Activated naive CD4-positive, alpha-beta T cell treated with anti-CD3 and anti-CD28 coated beads for 36 hours (primary cell): Measurements from ENCODE around the gene CATSPER4. TPM values are rescaled to one million over a fixed set of nuclear protein-coding genes. Genes with fewer than 3 reads are reported as not detected.

Experiments
- CTCF ChIA-PET: fragments of 350-600 bp; sonication (Branson Sonifier 250); formaldehyde crosslinking; loops from one replicate; lab custom pipeline; 2021; ENCODE audit warnings: antibody characterized with exemption; lab: Charles Lee
- DNase-seq: peaks from one replicate; pipeline ENCODE4 v3.0.0-alpha.2; 2020
- H3K27ac Mint-ChIP-seq: one replicate; pipeline ENCODE4 v1.8.0; 2021; ENCODE audit warnings: mild to moderate bottlenecking, mixed read lengths
- H3K27me3 Mint-ChIP-seq: one replicate; pipeline ENCODE4 v1.8.0; 2021; ENCODE audit warnings: low read depth, mixed read lengths
- H3K36me3 Mint-ChIP-seq: one replicate; pipeline ENCODE4 v1.8.0; 2021; ENCODE audit warnings: low read depth, mixed read lengths
- H3K4me1 Mint-ChIP-seq: one replicate; pipeline ENCODE4 v1.8.0; 2021; ENCODE audit warnings: low read depth, mixed read lengths
- H3K4me3 Mint-ChIP-seq: one replicate; pipeline ENCODE4 v1.8.0; 2021; ENCODE audit warnings: mild to moderate bottlenecking, moderate library complexity, mixed read lengths
- H3K9me3 Mint-ChIP-seq: one replicate; pipeline ENCODE4 v1.8.0; 2021; ENCODE audit warnings: mixed read lengths
- intact Hi-C: fragments of 100-400 bp; cut with micrococcal nuclease; formaldehyde crosslinking; loops from one replicate; pipeline ENCODE4 v1.15.1; 2023
- total RNA-seq, 2 experiments: library from RNA; stranded (reverse); gene quantifications; one replicate each; pipeline ENCODE4 v1.2.3, GENCODE V29; 2021

Gene CATSPER4
- total RNA-seq, 2 experiments from 2014 or later: not detected

DNA sequence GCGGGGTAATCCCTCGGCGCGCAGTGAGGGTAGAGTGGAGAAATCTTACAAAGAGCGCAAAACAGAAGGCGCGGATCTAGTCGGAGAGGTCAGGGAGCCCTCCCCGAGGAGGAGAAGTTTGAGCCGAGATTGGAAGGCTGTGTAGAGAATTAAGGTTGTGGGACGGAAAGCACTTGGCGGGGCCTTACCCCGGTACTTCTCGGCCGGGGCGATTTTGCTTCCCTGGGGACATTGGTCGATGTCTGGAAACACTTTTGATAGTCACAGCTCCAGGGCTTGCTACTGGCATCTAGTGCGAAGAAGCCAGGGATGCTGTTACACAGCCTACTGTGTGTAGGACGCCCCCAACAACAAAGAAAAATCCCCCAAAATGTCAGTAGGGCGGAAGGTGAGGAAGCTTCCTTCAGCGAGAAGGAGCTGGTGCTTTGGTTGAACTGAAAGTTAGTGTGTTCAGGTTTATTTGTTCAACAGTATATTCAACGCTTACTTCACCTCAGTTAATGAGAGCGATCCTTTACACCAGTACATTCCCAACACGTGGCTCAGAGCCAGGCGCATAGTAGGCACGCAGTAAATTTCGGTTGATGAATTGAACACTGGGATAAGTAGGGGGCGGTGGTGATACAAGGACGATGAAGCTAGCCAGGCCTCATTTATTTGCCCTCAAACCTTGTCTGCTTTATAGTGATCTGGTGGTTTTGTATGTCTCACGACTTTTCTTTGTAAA, 44.4 kb downstream of the CATSPER4 start:
- peaks cover 20% of the 10 kb centered on the region for H3K36me3 Mint-ChIP-seq
- peak; percentile 35 for DNase-seq
- intact Hi-C loops: loop anchor here (1.0 to 2.0 kb wide), 7 partner anchors 40 to 200 kb away; partner anchors contain the start of genes CATSPER4, PDIK1L and ZNF593
- H3K4me1 Mint-ChIP-seq: peaks cover 35% of the 10 kb centered on the region
- H3K27me3 Mint-ChIP-seq: no peaks in the 10 kb centered on the region
- H3K4me3 Mint-ChIP-seq: peak overlapping the region; percentile 94
- no peaks in the 10 kb centered on the region for H3K9me3 Mint-ChIP-seq
- H3K27ac Mint-ChIP-seq: peak overlapping the region; percentile 90
- CTCF ChIA-PET: interaction anchor here (0.5 to 4.5 kb wide), 36 partner anchors 12 to 317 kb away, joined by 3 to 31 read pairs (median 4); partner anchors contain the start of genes C1orf232, CATSPER4, SH3BGRL3 and ZNF593

DNA sequence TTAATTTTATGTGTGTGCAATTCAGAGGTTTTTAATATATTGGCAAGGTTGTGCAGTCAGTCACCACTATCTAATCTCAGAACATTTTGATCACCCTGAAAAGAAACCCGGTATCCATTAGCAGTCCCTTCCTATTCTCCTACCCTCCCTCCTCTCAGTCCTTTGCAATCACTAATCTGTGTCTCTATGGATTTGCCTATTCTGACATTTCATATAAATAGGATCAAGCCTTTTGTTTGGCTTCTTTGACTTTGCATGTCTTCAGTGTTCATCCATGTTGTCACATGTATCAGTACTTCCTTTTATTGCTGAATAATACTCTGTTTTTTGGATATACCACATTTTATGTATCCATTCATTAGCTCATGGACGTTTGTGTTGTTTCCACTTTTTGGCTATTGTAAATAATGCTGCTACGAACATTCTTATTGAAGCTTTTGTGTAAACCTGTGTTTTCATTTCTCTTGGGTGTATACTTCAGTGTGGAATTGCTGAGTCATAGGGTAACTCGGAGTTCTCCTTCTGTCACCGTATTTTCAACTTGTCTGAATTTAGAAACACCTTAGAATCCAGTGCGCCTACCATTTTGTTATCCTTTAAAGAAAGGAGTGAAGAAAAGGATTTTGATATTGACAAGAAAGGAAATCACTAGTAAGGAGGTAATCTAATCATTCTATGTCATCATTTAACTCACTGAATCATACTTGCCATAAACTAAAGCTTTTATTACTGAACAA, 47.0 kb downstream of the CATSPER4 start:
- Mint-ChIP-seq H3K9me3 (no peaks in the 10 kb centered on the region), H3K4me3 (no peak overlapping the region), H3K4me1 (peaks cover 36% of the 10 kb centered on the region), H3K36me3 (peaks cover 27% of the 10 kb centered on the region), H3K27ac (no peak overlapping the region), H3K27me3 (no peaks in the 10 kb centered on the region)
- no peak for DNase-seq
- CTCF ChIA-PET: interaction anchor here (0.6 to 2.4 kb wide), 2 partner anchors 38 to 932 kb away, joined by 5 to 13 read pairs; no protein-coding TSS in a partner anchor
- intact Hi-C loops: no loop called here

DNA sequence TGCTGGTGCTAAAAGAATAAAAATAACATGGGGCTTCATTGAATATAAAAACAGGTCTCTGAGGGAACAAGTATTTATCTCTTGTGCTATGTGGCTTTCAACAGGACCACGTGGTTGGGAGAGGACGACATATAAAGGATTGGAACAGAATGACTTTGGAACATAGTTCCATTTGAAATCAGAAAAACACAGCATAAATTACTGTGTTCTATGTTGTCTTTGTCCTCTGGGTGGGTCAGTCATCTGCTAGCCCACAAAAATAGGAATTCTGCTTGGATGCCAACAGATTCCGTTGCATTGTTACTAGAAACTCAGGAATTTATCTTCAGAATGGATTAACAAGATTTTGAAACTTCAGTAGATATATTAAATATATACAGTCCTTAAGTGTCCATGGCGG, 49.5 kb downstream of the CATSPER4 start:
- no peak overlapping the region for H3K27ac Mint-ChIP-seq
- peaks cover 33% of the 10 kb centered on the region for H3K36me3 Mint-ChIP-seq
- no peak for DNase-seq
- intact Hi-C loops: no loop called here
- no peaks in the 10 kb centered on the region for H3K9me3 Mint-ChIP-seq
- H3K4me3 Mint-ChIP-seq: no peak overlapping the region
- CTCF ChIA-PET: no interaction called here
- H3K4me1 Mint-ChIP-seq: peaks cover 31% of the 10 kb centered on the region
- H3K27me3 Mint-ChIP-seq: no peaks in the 10 kb centered on the region

Other genes starting within 250 kb of the CATSPER4 start
- 1 to 10 TPM; 4.7 to 5.2 TPM for gene PAFAH2, start 192.5 kb upstream of the CATSPER4 start, total RNA-seq
- not detected for gene EXTL1, start 168.8 kb upstream of the CATSPER4 start, total RNA-seq
- not detected for gene SLC30A2, start 144.5 kb upstream of the CATSPER4 start, total RNA-seq
- under 1 TPM; 0.33 to 0.40 TPM for gene TRIM63, start 123.0 kb upstream of the CATSPER4 start, total RNA-seq
- 10 to 100 TPM; 20.5 to 21.4 TPM for gene PDIK1L, start 78.8 kb upstream of the CATSPER4 start, total RNA-seq
- gene FAM110D, start 31.5 kb upstream of the CATSPER4 start, total RNA-seq: under 1 TPM in 1 of 2 experiments, not detected in 1; 0.07 TPM
- gene C1orf232, start 21.6 kb upstream of the CATSPER4 start, total RNA-seq: not detected
- 10 to 100 TPM; 24.0 to 26.8 TPM for gene ZNF593, start 20.7 kb upstream of the CATSPER4 start, total RNA-seq
- gene ZNF593OS, start 18.8 kb upstream of the CATSPER4 start, total RNA-seq: not detected
- gene CNKSR1, start 13.1 kb upstream of the CATSPER4 start, total RNA-seq: 1 to 10 TPM; 1.5 to 1.8 TPM
- 10 to 100 TPM; 45.7 to 47.0 TPM for gene CEP85, start 43.6 kb downstream of the CATSPER4 start, total RNA-seq
- gene SH3BGRL3, start 89.5 kb downstream of the CATSPER4 start, total RNA-seq: 100 to 1,000 TPM; 130 to 132 TPM
- 10 to 100 TPM; 26.4 to 26.9 TPM for gene UBXN11, start 116.0 kb downstream of the CATSPER4 start, total RNA-seq
- 100 to 1,000 TPM; 129 to 141 TPM for gene CD52, start 127.4 kb downstream of the CATSPER4 start, total RNA-seq
- gene CRYBG2, start 163.5 kb downstream of the CATSPER4 start, total RNA-seq: under 1 TPM; 0.37 to 0.72 TPM
- not detected for gene ZNF683, start 182.1 kb downstream of the CATSPER4 start, total RNA-seq
- gene LIN28A, start 220.2 kb downstream of the CATSPER4 start, total RNA-seq: not detected
- gene DHDDS, start 241.7 kb downstream of the CATSPER4 start, total RNA-seq: 10 to 100 TPM; 26.2 to 26.3 TPM